NT2/D1 (cell line): ENCODE data around the gene PHKG1.

Source experiments
- SUZ12 ChIP-seq: IDR thresholded peaks from 2 replicates; pipeline ENCODE4 v1.6.1; 2011; ENCODE audit not compliant: insufficient read length, insufficient read depth; ENCODE audit errors: extremely low read depth
- YY1 ChIP-seq: IDR thresholded peaks from 2 replicates; pipeline ENCODE4 v1.6.1; 2011; ENCODE audit not compliant: insufficient read length, insufficient read depth

DNA sequence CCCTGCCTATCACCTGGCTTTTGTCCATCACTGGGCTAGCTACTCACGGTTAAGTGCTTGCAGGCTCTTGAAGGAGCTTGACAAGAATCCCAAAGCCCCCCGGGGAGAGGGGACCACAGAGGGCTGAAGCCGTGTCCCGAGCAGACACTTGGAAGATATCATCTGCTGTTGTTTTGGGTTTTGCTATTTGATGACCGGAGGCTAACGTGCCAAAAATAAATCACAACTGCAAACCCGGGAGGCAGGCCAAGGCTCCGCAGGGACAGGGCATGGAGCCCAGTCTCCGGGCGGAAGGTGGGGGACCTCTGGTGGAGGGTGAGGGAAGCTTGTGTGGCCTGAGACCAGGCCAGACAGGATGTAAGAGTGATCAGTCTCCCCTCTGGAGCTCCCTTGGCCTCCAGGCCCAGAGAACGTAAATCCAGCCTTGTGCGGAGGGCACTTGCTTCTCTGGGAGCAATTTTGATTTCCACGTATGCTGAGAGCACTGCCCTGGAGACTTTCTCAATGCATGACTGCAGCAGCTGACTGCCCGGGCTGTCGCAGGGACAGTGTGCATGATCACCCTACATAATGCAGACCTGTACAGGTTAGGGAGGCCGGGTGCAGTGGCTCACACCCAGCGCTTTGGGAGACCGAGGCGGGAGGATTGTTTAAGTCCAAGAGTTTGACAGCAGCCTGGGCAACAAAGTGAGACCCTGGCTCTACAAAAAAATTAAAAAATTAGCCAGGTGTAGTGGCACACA, at the start of gene PHKG1:
- TF ChIP-seq YY1 (no peak), SUZ12 (no peak)
